Immature natural killer cell (primary cell): ENCODE results near the gene DTYMK. TPM values are rescaled to one million over a fixed set of nuclear protein-coding genes. Genes with fewer than 3 reads are reported as not detected.

Experiments
- DNase-seq, 3 donors: peaks; one replicate each; pipeline ENCODE4 v3.0.0; 2022; ENCODE audit warnings: mixed read lengths in 1 of 3
- H3K27ac Mint-ChIP-seq, 6 donors: one replicate each; pipeline ENCODE4 v1.8.0; 2020; ENCODE audit warnings: mixed read lengths in 6 of 6, mild to moderate bottlenecking in 5 of 6, inconsistent platforms in 4 of 6, moderate library complexity in 3 of 6
- H3K27me3 Mint-ChIP-seq, 3 donors: one replicate each; pipeline ENCODE4 v1.8.0; 2020 to 2021; ENCODE audit warnings: low read depth in 3 of 3, mild to moderate bottlenecking in 3 of 3, mixed read lengths in 3 of 3, moderate library complexity in 3 of 3, inconsistent platforms in 1 of 3
- H3K36me3 Mint-ChIP-seq, 3 donors: one replicate each; pipeline ENCODE4 v1.8.0; 2020; ENCODE audit warnings: mixed read lengths in 3 of 3, inconsistent platforms in 2 of 3, mild to moderate bottlenecking in 2 of 3
- H3K4me1 Mint-ChIP-seq, 2 donors: one replicate each; pipeline ENCODE4 v1.8.0; 2020; ENCODE audit warnings: inconsistent platforms in 2 of 2, mild to moderate bottlenecking in 2 of 2, mixed read lengths in 2 of 2, moderate library complexity in 1 of 2
- H3K4me3 Mint-ChIP-seq, 5 donors: one replicate each; pipeline ENCODE4 v1.8.0; 2020; ENCODE audit warnings: mild to moderate bottlenecking in 5 of 5, mixed read lengths in 5 of 5, inconsistent platforms in 3 of 5, moderate library complexity in 3 of 5
- H3K9me3 Mint-ChIP-seq, 6 donors: one replicate each; pipeline ENCODE4 v1.8.0; 2020; ENCODE audit warnings: mild to moderate bottlenecking in 6 of 6, mixed read lengths in 6 of 6, inconsistent platforms in 4 of 6, moderate library complexity in 3 of 6
- polyA plus RNA-seq, 3 donors: library from polyadenylated mRNA; unstranded; fragments of 300-500 nt; fragmentation: Illumina TruSeq; gene quantifications; one replicate each; pipeline ENCODE4 v1.2.3, GENCODE V29; 2021

DTYMK gene
- polyA plus RNA-seq, 3 donors from 2014 or later: 43.8 to 60.3 (median 51.0) TPM

DNA sequence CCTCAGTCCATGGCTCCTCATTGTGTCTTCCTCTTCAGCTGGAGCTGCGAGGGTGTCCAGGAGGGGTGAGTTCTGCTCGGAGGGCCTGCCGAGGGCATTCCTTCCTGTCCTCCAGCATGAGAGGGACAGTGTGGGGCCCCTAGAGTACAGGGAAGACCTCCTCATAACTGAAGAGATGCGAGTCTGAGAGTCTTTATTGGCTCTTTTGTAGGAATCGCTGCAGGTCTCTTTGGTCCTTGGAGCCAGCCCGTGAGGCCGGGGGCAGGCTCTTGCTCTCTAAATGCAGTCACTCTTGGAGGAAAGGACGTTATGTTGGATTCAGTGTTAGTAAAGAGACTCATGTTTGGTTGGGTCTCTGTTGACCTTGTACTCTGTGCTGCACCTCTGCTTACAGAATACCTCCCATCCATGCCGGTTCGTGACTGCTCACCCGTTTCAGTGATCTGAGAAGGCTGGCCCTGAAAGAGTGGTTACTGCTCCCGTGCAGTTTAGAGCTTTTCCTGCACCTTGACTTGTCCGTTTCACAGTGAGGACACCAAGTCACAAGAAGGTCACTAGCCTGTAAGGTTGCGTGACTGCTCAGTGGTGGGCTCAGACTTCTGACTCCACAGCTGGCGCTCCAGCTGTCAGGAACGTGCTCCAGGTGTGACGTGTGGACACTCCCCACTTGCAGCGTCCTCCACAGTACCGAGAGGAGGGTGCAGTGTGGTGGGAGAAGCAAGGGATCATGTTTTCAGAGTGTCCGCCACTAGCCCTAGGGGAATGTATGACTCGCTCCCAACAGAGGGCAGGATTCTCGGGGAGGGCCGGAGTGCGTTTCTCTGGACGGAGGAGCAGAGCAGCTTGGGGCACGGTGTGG, 41.3 kb downstream of the DTYMK start:
- DNase-seq: no peak
- Mint-ChIP-seq H3K9me3 (no peaks in the 10 kb centered on the region), H3K36me3 (no peaks in the 10 kb centered on the region), H3K4me1 (peaks cover 32 to 47% of the 10 kb centered on the region in 2 donors), H3K4me3 (no peak overlapping the region), H3K27ac (no peak overlapping the region), H3K27me3 (peaks cover 2% of the 10 kb centered on the region in 3 donors)

DNA sequence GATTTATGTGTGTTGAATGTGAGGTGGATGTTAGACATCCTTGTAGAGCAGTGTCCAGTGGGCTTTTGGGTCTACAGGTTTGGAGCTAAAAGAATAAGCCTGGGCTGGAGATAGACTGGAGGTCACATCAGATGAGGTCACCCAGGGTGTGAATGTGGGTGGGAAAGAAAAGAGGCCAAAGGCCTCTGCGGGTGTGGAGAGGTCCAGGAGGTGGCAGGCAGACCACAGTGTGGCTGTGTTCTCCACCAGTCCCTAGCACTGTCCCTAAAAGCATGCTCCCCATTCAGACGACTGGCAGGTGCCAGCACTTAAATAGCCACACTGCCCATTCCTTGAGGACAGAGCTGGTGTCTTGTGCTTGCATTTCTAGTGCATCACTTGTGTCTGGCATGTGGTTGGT, 45.0 kb downstream of the DTYMK start:
- no peaks in the 10 kb centered on the region for H3K9me3 Mint-ChIP-seq
- H3K27ac Mint-ChIP-seq: peak overlapping the region in 4 of 6 donors; percentile 7 to 71 (median 54)
- H3K27me3 Mint-ChIP-seq: peaks cover 2 to 5% (median 2%) of the 10 kb centered on the region in 3 donors
- peaks cover 46 to 56% of the 10 kb centered on the region in 2 donors for H3K4me1 Mint-ChIP-seq
- DNase-seq: no peak
- H3K4me3 Mint-ChIP-seq: peak overlapping the region in 1 of 5 donors; percentile 12
- H3K36me3 Mint-ChIP-seq: no peaks in the 10 kb centered on the region

DNA sequence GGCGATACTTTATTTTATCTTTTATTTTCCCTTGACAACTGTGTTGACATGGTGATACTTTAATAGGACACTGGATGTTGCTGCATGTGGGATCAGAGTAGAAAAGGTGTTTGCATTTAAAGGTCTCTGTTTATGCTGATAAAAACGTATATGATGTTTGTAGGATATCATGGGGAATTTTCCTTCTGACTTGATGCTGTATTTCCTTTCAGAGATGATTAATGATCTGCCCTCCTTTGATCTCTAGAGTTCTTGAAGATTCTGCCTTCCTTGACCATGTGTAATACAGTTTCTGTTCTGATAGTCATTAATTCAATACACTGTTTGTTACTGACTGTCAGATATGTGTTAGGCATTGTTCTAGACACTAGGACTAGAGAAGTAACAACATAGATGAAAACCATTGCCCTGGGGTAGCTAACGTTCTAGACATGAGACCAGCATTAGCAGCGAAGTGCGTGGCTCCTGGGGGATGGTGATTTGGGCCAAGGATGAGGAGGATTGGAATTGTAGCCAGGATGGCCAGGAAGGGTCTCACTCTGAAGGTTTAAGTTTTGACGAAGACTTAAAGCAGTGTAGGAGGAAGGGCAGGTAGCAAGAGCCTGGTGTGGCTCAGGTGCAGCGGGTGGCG, 46.3 kb downstream of the DTYMK start:
- DNase-seq: no peak
- H3K4me3 Mint-ChIP-seq: peak overlapping the region in 1 of 5 donors; percentile 90
- H3K27ac Mint-ChIP-seq: peak overlapping the region in 2 of 6 donors; percentile 13 to 25
- H3K9me3 Mint-ChIP-seq: no peaks in the 10 kb centered on the region
- no peaks in the 10 kb centered on the region for H3K36me3 Mint-ChIP-seq
- peaks cover 2 to 5% (median 2%) of the 10 kb centered on the region in 3 donors for H3K27me3 Mint-ChIP-seq
- H3K4me1 Mint-ChIP-seq: peaks cover 49 to 56% of the 10 kb centered on the region in 2 donors

DNA sequence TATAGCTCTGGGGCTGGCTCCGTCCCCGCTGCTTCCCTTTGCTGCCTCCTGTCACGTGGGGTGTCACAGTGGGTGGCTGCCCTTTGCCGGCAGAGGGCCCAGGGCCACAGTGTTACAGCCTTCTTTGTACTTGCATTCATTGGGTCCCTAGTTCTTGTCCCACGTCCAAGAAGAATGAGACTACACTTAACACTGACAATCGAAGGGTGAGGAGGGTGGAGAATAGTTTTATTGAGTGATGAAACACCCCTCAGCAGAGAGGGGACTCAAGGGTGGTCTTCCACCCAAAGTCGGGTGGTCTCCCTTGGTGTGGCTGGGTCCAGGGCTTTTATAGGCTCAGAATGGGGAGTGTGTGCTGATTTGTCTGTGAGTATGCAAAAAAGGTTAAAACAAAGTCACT, 47.2 kb downstream of the DTYMK start:
- H3K4me1 Mint-ChIP-seq: peaks cover 49 to 56% of the 10 kb centered on the region in 2 donors

DNA sequence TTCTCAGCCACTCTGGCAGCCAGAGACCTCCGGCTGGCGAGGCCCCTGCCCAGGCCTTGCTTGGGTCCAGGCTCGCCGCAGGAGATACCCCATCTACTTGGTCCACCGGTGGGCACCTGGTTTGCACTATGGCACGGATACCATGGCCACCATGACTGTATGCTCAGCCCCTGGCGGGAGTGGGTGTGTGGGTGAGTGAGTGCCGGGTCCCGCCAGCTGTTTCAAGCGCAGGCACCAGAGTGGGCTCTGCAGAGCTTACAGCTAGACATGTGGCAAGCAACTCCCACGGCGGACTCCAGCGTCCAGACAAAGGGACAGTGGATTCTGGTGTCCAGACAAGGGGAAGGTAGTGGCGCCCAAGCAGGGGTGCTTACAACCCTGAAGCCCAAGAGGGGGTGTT, 47.7 kb downstream of the DTYMK start:
- DNase-seq: no peak
- peak overlapping the region in 5 of 6 donors; percentile 39 to 98 (median 88) for H3K27ac Mint-ChIP-seq
- H3K4me1 Mint-ChIP-seq: peaks cover 49 to 56% of the 10 kb centered on the region in 2 donors
- peak overlapping the region; percentile 89 to 98 (median 91) for H3K4me3 Mint-ChIP-seq
- H3K36me3 Mint-ChIP-seq: no peaks in the 10 kb centered on the region
- H3K27me3 Mint-ChIP-seq: peaks cover 2 to 6% (median 5%) of the 10 kb centered on the region in 3 donors
- no peaks in the 10 kb centered on the region for H3K9me3 Mint-ChIP-seq

More for the DNA sequence above, 47.2 kb downstream of the DTYMK start:
- peak overlapping the region in 4 of 5 donors; percentile 18 to 90 (median 42) for H3K4me3 Mint-ChIP-seq
- H3K27ac Mint-ChIP-seq: peak overlapping the region in 2 of 6 donors; percentile 40 to 45
- peaks cover 2 to 6% (median 5%) of the 10 kb centered on the region in 3 donors for H3K27me3 Mint-ChIP-seq
- no peaks in the 10 kb centered on the region for H3K36me3 Mint-ChIP-seq
- DNase-seq: no peak
- no peaks in the 10 kb centered on the region for H3K9me3 Mint-ChIP-seq

DNA sequence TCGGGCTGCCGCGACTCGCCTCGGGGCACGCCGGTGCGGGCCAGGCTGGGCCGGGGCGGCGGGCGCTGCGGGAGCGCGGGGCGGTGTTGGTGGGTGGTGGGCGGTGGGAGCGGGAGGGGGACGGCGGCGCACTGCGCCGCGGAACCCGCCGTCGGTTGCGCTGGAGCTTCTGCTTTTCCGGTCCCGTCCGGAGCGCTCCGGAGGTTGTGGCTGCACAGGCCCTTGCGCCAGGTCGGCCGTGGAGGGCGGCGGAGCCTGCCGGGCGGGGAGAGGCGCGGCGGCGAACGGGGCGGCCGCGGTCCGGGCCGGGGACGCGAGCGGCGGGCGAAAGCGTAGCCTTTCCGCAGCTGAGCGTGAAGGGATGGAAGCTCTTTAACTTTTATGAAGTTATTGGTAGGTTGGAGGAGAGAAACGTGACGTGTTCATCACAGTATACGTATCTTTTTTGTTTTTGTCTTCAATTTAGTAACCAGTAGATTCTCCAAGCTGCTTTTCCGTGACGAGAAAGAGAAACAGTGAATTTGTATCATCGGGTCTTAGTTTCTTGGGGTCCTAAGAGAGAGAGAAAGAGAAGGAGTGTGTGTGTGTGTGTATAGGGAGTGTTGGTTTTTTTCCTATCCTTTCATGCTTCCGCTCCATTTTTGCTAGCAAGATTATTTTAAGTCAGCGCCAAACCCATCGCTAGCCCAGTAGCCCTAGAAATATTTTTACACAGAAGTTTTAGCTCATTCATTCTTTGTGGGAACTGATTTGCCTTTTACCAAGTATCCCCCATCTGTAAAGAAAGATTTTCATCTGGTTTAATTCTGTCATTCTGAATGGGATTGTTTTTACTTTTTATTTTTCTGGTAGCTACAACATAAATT, 48.6 kb downstream of the DTYMK start:
- Mint-ChIP-seq H3K4me1 (peaks cover 49 to 56% of the 10 kb centered on the region in 2 donors), H3K27ac (peak overlapping the region; percentile 69 to 98 (median 90))

DNA sequence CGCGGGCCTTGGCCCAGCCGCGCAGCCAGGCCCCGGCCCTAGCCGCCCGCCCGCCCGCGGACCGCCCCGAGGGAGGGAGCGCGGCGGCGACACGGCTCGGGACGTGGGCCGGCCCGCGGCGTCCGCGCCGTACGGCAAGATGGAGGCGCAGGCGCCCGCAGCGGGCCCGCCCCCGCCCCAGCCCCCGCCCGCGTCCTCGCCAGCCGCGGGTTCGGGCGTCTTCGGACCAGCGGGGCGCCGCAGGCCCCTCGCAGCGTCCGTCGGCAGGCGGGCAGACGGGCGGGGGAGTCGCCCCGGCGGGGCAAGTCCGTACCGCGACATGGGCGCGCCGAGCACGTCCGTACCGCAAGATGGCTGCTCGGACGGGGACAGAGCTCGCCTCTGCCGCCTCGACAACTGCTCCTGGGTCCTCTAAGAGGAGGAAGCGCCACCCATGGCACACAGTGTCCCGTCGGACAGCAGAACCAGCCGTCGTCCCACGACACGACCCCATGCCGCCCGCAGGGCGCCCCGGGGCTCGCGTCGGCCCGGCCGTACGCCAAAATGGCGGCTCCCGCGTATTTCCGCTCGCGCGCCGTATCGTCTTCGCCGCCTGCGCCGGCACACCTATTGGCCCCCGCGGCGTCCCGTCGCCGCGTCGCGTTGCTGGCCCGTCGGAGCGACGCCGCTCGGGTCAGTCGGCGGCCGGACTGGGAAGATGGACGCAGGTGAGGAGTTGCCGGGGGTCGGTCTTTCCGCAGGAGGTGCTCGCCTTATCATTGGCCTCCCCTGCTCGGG, 49.4 kb downstream of the DTYMK start, which contains the start of the genes ATG4B and THAP4:
Gene ATG4B, plus strand, starts transcription at position 676 of the 777 bp plus-strand sequence. Its CDS starts 22 bp downstream, at position 698.
Gene THAP4, minus strand, starts transcription at position 141 of the 777 bp plus-strand sequence. CDS start 141 bp downstream, outside the sequence.
- Mint-ChIP-seq H3K36me3 (peaks cover 0 to 9% (median 0%) of the 10 kb centered on the region in 3 donors), H3K27me3 (peaks cover 2 to 8% (median 3%) of the 10 kb centered on the region in 3 donors), H3K27ac (peak within 1 kb of the TSS; percentile 69 to 98 (median 90)), H3K4me1 (peaks cover 47 to 51% of the 10 kb centered on the region in 2 donors), H3K9me3 (no peaks in the 10 kb centered on the region), H3K4me3 (peak within 1 kb of the TSS; percentile 89 to 98 (median 91))
- DNase-seq: peak; percentile 79 to 80 (median 80)

More for the DNA sequence above, 48.6 kb downstream of the DTYMK start:
- Mint-ChIP-seq H3K4me3 (peak overlapping the region; percentile 89 to 98 (median 91)), H3K27me3 (peaks cover 2 to 6% (median 4%) of the 10 kb centered on the region in 3 donors), H3K36me3 (peaks cover 0 to 2% (median 0%) of the 10 kb centered on the region in 3 donors), H3K9me3 (no peaks in the 10 kb centered on the region)
- DNase-seq: peak in 2 of 3 donors; percentile 37 to 54

DNA sequence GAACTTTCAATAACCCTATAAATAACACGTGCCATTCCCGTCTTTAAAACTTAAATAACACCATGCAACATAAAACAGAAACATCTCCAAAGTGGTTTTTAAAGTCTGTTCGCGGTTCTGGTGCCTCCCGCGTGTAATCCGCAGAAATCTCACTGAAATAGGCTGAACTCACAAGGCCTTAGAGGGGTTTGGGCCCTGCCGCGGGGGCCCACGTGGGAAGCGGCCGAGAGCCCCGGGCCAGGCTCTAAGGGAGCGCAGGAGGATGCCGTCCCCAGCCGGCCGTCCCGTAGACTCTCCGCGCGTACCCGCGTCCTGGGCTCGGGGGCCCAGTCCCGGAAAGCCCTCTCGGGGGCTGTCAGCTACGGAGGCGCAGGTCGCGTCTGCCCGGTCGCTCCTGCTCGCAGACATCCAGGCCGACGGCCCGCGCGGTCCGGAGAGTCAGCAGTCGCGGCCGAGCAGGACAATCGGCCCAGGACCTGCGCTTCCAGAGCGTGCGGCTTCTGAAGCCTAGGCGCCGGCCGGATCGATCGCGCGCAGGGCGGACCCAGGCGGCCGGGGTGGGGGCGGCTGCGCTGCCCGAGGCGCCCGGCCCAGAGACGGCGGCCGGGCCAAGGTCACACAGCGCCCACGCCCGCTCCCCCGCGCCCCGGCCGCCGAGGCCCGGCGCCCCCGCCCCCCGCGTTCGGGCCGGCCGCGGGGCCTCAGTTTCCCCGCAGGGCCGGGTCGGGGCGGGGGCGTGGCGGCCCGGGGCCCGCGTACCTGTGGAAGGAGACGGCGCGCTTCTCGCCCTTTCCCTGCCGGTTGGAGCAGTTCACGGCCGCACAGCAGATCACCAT, 50.2 kb downstream of the DTYMK start:
- DNase-seq: peak; percentile 19 to 30 (median 21)
- Mint-ChIP-seq H3K27me3 (peaks cover 2 to 7% (median 3%) of the 10 kb centered on the region in 3 donors), H3K9me3 (no peaks in the 10 kb centered on the region), H3K4me3 (peak overlapping the region; percentile 78 to 83 (median 80)), H3K4me1 (peaks cover 39 to 43% of the 10 kb centered on the region in 2 donors), H3K36me3 (peaks cover 0 to 16% (median 0%) of the 10 kb centered on the region in 3 donors), H3K27ac (peak overlapping the region; percentile 49 to 81 (median 66))

DNA sequence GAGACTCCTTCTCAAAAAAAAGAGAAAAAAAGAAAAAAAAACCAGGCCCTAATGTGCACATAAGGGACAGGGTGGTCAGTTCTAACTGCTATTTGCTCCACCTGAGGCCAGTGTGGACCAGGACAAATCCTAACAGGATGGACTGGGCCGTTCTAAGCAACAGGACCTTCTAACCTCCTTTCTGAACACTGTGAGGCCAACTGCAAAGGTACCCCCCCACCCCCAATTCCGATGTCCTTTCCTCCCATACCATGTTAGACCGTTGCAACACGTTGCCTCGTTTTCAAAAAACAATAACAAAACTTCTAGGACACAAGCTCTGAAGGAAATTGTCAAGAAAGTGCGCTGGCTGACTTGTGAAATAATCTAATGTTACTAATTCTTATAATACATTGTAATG, 50.9 kb downstream of the DTYMK start:
- Mint-ChIP-seq H3K27me3 (peaks cover under 1 to 6% (median 3%) of the 10 kb centered on the region in 3 donors), H3K4me1 (peaks cover 34 to 36% of the 10 kb centered on the region in 2 donors), H3K9me3 (no peaks in the 10 kb centered on the region), H3K27ac (peak overlapping the region; percentile 49 to 81 (median 66)), H3K36me3 (peaks cover 0 to 16% (median 0%) of the 10 kb centered on the region in 3 donors), H3K4me3 (peak overlapping the region; percentile 78 to 83 (median 80))
- no peak for DNase-seq

DNA sequence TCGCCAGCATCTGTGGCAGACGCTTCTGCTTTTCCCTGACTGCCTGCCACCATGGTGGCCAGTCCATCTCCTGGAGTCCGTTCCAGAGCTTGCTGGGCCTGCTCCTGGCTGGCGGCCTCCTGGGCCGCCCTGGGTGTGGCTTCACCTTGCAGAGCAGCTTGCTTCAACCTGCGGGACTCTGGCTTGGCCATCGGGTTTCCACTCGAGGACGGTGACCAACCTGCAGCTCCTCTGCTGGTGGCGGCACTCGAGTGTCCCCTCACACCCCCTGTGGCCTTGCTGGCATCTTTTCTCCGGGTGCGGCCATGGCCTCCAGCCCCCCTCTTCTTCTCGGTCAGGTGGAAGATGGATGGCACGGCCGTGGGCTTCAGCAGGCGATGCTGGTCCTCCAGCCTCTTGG, 53.1 kb downstream of the DTYMK start:
- no peak overlapping the region for H3K27ac Mint-ChIP-seq
- peaks cover 14 to 16% of the 10 kb centered on the region in 2 donors for H3K4me1 Mint-ChIP-seq
- H3K9me3 Mint-ChIP-seq: no peaks in the 10 kb centered on the region
- peaks cover 0 to 19% (median 0%) of the 10 kb centered on the region in 3 donors for H3K36me3 Mint-ChIP-seq
- H3K4me3 Mint-ChIP-seq: no peak overlapping the region
- peaks cover 0 to 6% (median 3%) of the 10 kb centered on the region in 3 donors for H3K27me3 Mint-ChIP-seq
- DNase-seq: no peak

DNA sequence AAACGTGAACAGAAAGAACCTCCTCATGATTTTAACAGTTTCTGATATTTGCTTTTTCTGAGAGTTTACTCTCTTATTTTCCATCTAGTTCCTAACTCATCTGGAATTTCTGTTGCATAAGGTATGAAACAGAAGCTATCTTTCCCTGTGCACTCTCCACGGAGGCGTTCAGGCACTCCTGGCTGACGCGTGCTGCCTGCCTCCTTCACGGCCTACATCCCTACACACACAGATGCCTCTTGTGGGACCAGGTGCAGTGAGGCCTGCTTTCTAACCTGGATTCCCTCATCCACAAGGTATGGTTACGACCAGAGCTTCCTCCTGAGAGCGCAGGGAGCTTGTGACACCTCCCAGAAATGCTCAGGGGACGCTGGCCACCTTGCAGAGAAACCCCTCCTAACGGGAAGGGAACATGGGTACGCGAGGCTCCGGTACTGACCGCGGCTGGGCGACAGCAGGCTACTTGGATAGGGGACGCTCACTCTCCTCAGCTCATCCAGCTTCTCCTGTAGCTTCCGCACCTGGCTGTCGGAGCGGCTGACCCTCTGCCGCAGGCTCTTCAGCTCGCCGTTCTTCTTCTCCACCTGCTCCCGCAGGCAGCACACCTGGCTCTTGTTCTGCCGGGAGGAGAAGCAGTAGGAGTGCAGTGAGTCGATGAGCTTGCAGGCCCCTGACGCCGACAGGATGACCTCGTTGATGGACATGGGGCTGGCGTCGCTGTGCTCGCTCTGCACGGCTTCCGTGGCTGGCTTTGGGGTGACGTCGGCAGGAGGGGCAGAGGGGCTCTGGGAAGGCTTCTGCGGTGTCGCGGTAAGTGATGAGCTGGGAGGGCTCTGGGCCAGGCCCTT, 53.9 kb downstream of the DTYMK start:
- Mint-ChIP-seq H3K27ac (no peak overlapping the region), H3K27me3 (peaks cover 0 to 6% (median 0%) of the 10 kb centered on the region in 3 donors), H3K36me3 (peaks cover 0 to 19% (median 7%) of the 10 kb centered on the region in 3 donors), H3K4me3 (no peak overlapping the region), H3K9me3 (no peaks in the 10 kb centered on the region), H3K4me1 (peaks cover 7 to 11% of the 10 kb centered on the region in 2 donors)
- DNase-seq: no peak
